Memory B cell (primary cell): Measurements from ENCODE around the gene SLC15A5.

Experiments
- ATAC-seq: fragments of 150-1000 bp; cut with Tn5 transposase; 2 replicates; pipeline ENCODE4 v1.10.0; 2021; ENCODE audit warnings: low read depth, mild to moderate bottlenecking, moderate library complexity
- DNase-seq, 2 donors: peaks; one replicate each; pipeline ENCODE4 v3.0.0; 2022; ENCODE audit warnings: low spot score in 2 of 2
- H3K27ac Mint-ChIP-seq: one replicate; pipeline ENCODE4 v1.8.0; 2022; ENCODE audit warnings: mild to moderate bottlenecking, moderate library complexity, mixed read lengths
- H3K27me3 Mint-ChIP-seq: one replicate; pipeline ENCODE4 v1.8.0; 2022; ENCODE audit warnings: mixed read lengths
- H3K36me3 Mint-ChIP-seq: one replicate; pipeline ENCODE4 v1.8.0; 2022; ENCODE audit warnings: mild to moderate bottlenecking, mixed read lengths
- H3K4me1 Mint-ChIP-seq: one replicate; pipeline ENCODE4 v1.8.0; 2022; ENCODE audit warnings: mixed read lengths
- H3K4me3 Mint-ChIP-seq: one replicate; pipeline ENCODE4 v1.8.0; 2022; ENCODE audit warnings: mild to moderate bottlenecking, moderate library complexity, mixed read lengths
- H3K9me3 Mint-ChIP-seq: one replicate; pipeline ENCODE4 v1.8.0; 2022; ENCODE audit warnings: mixed read lengths

Gene SLC15A5

GRCh38 chr12:16291032-16291431 lies 13.5 kb upstream of the SLC15A5 start:
- Mint-ChIP-seq H3K9me3 (peaks cover 2% of the 10 kb centered on the region), H3K36me3 (no peaks in the 10 kb centered on the region)

GRCh38 chr12:16285586-16285985 lies 8.1 kb upstream of the SLC15A5 start:
- Mint-ChIP-seq H3K4me3 (no peak overlapping the region), H3K4me1 (no peaks in the 10 kb centered on the region), H3K36me3 (no peaks in the 10 kb centered on the region), H3K27ac (no peak overlapping the region), H3K9me3 (no peaks in the 10 kb centered on the region), H3K27me3 (no peaks in the 10 kb centered on the region)
- no peak for ATAC-seq
- DNase-seq: no peak

More at GRCh38 chr12:16291032-16291431, 13.5 kb upstream of the SLC15A5 start:
- no peak overlapping the region for H3K27ac Mint-ChIP-seq
- DNase-seq (no peak), ATAC-seq (no peak)
- no peaks in the 10 kb centered on the region for H3K27me3 Mint-ChIP-seq
- H3K4me3 Mint-ChIP-seq: no peak overlapping the region
- H3K4me1 Mint-ChIP-seq: no peaks in the 10 kb centered on the region

GRCh38 chr12:16282978-16283377 lies 5.5 kb upstream of the SLC15A5 start:
- Mint-ChIP-seq H3K36me3 (no peaks in the 10 kb centered on the region), H3K4me1 (no peaks in the 10 kb centered on the region), H3K9me3 (no peaks in the 10 kb centered on the region), H3K4me3 (no peak overlapping the region), H3K27ac (no peak overlapping the region), H3K27me3 (no peaks in the 10 kb centered on the region)
- ATAC-seq (no peak), DNase-seq (no peak)

- Mint-ChIP-seq H3K4me3 (no peak overlapping the region), H3K4me1 (no peaks in the 10 kb centered on the region), H3K36me3 (no peaks in the 10 kb centered on the region), H3K9me3 (no peaks in the 10 kb centered on the region), H3K27me3 (no peaks in the 10 kb centered on the region), H3K27ac (no peak overlapping the region)
- DNase-seq (no peak), ATAC-seq (no peak)
Measured at GRCh38 chr12:16282081-16282480, 4.6 kb upstream of the SLC15A5 start.

DNA sequence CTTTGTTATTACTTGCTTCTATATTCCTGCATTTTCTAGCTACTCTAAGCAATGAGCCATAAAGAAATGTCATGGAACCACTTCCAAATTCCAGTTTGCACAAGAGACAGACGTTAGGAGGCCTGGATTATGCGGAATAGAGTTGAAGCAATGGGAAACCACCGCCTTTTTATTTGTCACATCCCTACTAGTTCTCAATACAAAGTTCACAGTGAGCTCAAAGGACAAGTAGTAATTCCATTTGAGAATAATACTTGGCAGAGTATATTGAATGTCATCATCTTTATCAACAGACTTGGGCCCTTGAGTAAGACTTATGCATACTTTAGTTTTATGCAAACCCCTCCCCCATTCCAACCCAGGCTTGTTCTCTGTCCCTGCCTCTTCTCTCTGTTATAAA lies 3.7 kb upstream of the SLC15A5 start:
- H3K36me3 Mint-ChIP-seq: no peaks in the 10 kb centered on the region
- H3K27me3 Mint-ChIP-seq: no peaks in the 10 kb centered on the region
- no peak for DNase-seq
- no peak overlapping the region for H3K4me3 Mint-ChIP-seq
- ATAC-seq: no peak
- H3K9me3 Mint-ChIP-seq: no peaks in the 10 kb centered on the region
- no peak overlapping the region for H3K27ac Mint-ChIP-seq
- no peaks in the 10 kb centered on the region for H3K4me1 Mint-ChIP-seq

GRCh38 chr12:16272222-16272621 lies 5.3 kb downstream of the SLC15A5 start:
- no peaks in the 10 kb centered on the region for H3K36me3 Mint-ChIP-seq
- no peak overlapping the region for H3K27ac Mint-ChIP-seq
- peaks cover 1% of the 10 kb centered on the region for H3K9me3 Mint-ChIP-seq
- no peak overlapping the region for H3K4me3 Mint-ChIP-seq
- no peaks in the 10 kb centered on the region for H3K4me1 Mint-ChIP-seq
- DNase-seq (no peak), ATAC-seq (no peak)
- H3K27me3 Mint-ChIP-seq: no peaks in the 10 kb centered on the region

GRCh38 chr12:16271062-16271461 lies 6.4 kb downstream of the SLC15A5 start:
- H3K4me3 Mint-ChIP-seq: no peak overlapping the region
- H3K4me1 Mint-ChIP-seq: no peaks in the 10 kb centered on the region
- H3K27me3 Mint-ChIP-seq: no peaks in the 10 kb centered on the region
- peaks cover 1% of the 10 kb centered on the region for H3K9me3 Mint-ChIP-seq
- ATAC-seq: no peak
- no peak for DNase-seq
- H3K27ac Mint-ChIP-seq: no peak overlapping the region
- no peaks in the 10 kb centered on the region for H3K36me3 Mint-ChIP-seq

DNA sequence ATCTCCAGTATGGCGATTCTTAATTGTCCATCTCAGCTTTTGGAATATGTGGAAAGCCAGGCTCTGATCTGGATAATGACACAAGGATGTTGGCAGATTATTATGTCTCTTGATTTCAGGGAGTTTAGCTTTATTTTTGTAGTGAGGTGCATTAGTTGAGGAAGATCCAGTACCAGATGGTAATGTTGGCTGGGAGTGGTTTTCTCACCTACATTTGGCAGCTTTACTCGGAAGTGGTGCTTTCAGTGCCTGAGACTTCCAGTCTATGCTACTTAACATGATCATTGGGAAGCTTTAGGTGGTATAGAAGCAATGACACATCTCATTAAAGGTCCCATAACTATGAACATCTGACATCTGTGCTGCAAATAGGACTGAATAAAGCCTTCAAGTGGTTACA lies 7.5 kb downstream of the SLC15A5 start:
- Mint-ChIP-seq H3K9me3 (peaks cover 1% of the 10 kb centered on the region), H3K36me3 (no peaks in the 10 kb centered on the region), H3K4me1 (no peaks in the 10 kb centered on the region), H3K27ac (no peak overlapping the region), H3K27me3 (no peaks in the 10 kb centered on the region), H3K4me3 (no peak overlapping the region)
- DNase-seq (no peak), ATAC-seq (no peak)

DNA sequence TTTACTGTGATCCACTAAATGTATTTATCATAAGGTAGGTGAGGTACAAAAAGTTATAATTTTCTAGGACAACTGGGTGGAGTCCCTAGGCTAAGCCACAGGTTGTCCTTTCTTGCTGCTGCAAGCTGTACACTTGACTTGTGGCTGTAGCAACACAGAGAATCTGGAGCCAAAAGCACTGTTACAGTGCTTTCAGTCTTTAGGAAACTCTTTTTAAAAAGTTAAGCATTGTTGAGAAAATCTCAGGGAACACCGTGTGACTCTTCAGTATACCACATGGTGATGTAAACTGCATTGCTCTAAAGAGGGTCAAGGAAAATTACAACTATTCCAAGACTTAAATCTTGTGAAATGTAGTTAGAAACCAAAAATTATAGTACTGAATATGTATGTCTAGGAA lies 11.4 kb downstream of the SLC15A5 start:
- no peak for DNase-seq
- no peaks in the 10 kb centered on the region for H3K27me3 Mint-ChIP-seq
- peaks cover 6% of the 10 kb centered on the region for H3K9me3 Mint-ChIP-seq

DNA sequence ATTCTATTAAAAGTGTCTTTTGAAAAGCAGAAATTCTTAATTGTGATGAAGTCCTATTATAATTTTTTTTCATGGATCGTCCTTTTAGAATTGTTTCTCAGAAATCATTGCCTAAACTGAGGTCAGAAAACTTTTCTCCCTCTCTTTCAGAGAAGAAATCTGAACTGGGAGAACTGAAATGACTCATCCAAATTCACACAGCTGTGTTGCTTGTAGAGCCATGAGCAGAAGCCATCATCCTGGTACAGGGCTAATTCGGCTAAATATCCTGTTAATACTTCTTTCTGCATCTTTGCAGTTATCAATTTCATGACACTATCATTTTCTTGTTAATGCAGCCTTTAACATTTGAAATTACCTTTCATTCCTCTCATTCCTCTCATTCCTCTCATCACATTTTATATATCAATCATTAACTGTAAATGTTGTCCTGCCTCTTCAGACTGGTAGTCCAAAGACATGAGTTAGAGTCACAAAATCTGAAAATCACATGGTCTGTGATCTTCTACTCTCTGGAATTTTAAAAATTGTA lies 15.5 kb downstream of the SLC15A5 start:
- DNase-seq: no peak
- Mint-ChIP-seq H3K4me1 (no peaks in the 10 kb centered on the region), H3K27me3 (no peaks in the 10 kb centered on the region), H3K4me3 (no peak overlapping the region), H3K36me3 (no peaks in the 10 kb centered on the region), H3K27ac (no peak overlapping the region), H3K9me3 (peaks cover 9% of the 10 kb centered on the region)
- ATAC-seq: no peak

More for the DNA sequence above, 11.4 kb downstream of the SLC15A5 start:
- no peak overlapping the region for H3K27ac Mint-ChIP-seq
- no peak for ATAC-seq
- H3K4me3 Mint-ChIP-seq: no peak overlapping the region
- no peaks in the 10 kb centered on the region for H3K36me3 Mint-ChIP-seq
- H3K4me1 Mint-ChIP-seq: no peaks in the 10 kb centered on the region

DNA sequence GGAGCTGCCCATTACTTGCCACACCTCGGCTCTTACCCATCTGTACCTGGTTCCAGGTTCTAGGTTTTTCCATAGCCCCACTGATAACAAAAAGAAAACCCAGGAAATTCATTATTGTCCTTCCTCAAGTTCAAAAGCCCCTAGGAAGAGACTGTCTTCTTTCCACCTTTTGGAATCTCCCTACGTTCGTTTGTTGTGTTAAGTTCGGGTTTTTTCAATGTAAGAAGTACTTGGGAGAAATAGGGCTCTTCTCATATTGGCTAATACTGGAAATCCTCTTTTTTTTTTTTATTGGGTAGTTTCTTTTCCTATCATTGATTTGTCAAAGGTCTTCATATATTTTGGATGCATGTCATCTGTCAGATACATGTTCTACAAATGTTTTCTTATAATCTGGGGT lies 17.3 kb downstream of the SLC15A5 start:
- no peak for DNase-seq
- Mint-ChIP-seq H3K27me3 (no peaks in the 10 kb centered on the region), H3K4me3 (no peak overlapping the region), H3K27ac (no peak overlapping the region), H3K4me1 (no peaks in the 10 kb centered on the region), H3K36me3 (no peaks in the 10 kb centered on the region), H3K9me3 (peaks cover 9% of the 10 kb centered on the region)
- ATAC-seq: no peak

DNA sequence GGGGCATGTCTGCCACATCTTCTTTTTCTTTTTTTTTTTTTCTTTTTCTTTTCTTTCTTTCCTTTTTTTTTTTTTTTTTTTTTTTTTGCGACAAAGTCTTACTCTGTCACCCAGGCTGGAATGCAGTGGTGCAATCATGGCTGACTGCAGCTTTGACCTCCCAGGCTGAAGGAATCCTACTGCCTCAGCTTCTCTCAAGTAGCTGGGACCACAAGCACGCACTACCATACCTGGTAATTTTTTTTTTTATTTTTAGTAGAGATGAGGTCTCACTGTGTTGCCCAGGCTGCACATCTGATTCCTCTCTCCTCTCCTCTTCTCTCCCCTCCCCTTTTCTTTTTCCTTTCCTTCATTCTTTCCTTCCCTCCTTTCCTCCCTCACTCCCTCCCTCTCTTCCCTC lies 18.5 kb downstream of the SLC15A5 start:
- ATAC-seq (no peak), DNase-seq (no peak)
- no peaks in the 10 kb centered on the region for H3K36me3 Mint-ChIP-seq
- no peaks in the 10 kb centered on the region for H3K4me1 Mint-ChIP-seq
- H3K27ac Mint-ChIP-seq: no peak overlapping the region
- H3K9me3 Mint-ChIP-seq: peaks cover 5% of the 10 kb centered on the region
- H3K27me3 Mint-ChIP-seq: no peaks in the 10 kb centered on the region
- H3K4me3 Mint-ChIP-seq: no peak overlapping the region

DNA sequence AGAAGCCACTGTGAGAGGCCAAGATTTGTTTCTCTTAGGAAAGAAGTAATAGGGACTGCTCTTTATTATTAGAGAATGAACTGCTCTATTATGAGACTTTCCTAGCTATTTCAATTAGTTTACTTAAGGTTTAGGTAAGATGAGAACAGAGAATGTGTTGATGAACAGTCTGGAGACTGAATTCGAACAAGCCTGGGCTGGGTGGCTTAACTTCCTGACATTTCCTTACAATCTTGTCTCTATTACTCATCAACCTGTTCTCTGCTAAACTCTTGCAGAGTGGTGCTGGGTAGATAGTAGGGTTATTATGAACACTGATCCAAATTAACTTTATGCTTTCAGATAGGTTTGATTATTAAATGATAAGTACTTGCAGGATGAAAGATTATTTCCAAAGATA lies 31.2 kb downstream of the SLC15A5 start:
- Mint-ChIP-seq H3K9me3 (no peaks in the 10 kb centered on the region), H3K27ac (no peak overlapping the region), H3K4me1 (no peaks in the 10 kb centered on the region), H3K36me3 (no peaks in the 10 kb centered on the region), H3K27me3 (no peaks in the 10 kb centered on the region), H3K4me3 (no peak overlapping the region)
- ATAC-seq (no peak), DNase-seq (no peak)

- no peak for DNase-seq
- Mint-ChIP-seq H3K27me3 (no peaks in the 10 kb centered on the region), H3K9me3 (no peaks in the 10 kb centered on the region), H3K4me3 (no peak overlapping the region), H3K27ac (no peak overlapping the region), H3K4me1 (no peaks in the 10 kb centered on the region), H3K36me3 (no peaks in the 10 kb centered on the region)
- ATAC-seq: no peak
Measured at GRCh38 chr12:16245209-16245608, 32.3 kb downstream of the SLC15A5 start.

DNA sequence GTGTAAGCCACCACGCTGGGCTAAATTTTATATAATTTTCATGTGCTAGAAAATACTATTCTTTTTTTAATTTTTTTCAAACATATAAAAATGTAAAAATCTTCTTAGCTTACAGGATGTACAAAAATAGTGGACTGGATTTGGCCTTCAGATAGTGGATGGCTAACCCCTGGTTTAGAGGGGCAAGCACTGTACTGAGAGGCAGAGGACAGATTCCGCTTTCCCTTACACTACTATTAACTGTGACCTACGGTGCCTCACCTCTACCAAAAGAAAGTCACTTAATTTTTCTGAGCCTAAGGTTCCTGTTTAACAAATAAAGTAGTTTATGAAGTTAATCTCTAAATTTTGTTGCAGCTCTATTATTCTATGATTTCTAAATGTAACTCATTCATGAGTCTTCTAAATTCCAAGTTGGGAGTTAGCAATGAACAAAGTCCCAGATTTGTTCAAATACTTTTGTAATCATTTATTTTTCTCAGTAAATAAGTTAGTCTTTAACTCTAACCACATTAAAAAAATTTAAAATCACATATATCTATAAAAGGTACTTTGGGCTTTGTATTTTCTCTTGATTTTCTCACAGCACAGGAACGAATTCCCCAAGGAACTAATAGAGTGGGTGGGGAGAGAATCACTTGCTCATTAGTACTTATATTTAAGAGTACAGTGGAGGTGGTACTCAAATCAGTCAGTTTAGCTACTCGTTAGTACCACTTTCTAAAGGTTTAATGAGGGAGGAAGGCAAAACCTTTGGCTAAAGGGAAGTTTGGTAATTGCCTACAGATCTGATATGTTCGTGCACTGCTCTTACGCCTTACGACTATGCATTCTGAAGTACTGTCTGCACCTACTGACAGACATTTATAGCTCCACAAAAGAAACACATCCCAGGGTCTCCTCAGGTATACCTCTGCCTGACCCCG lies 33.7 kb downstream of the SLC15A5 start:
- ATAC-seq (no peak), DNase-seq (no peak)
- Mint-ChIP-seq H3K36me3 (no peaks in the 10 kb centered on the region), H3K27me3 (no peaks in the 10 kb centered on the region), H3K4me3 (no peak overlapping the region), H3K4me1 (no peaks in the 10 kb centered on the region), H3K9me3 (no peaks in the 10 kb centered on the region), H3K27ac (no peak overlapping the region)
